ENCODE data around the gene KLHDC9. TPM values are rescaled to one million over a fixed set of nuclear protein-coding genes. Genes with fewer than 3 reads are reported as not detected.

Gene KLHDC9
- total and polyA plus RNA-seq, 8 donors: 3.2 to 19.3 (median 6.8) TPM

DNA sequence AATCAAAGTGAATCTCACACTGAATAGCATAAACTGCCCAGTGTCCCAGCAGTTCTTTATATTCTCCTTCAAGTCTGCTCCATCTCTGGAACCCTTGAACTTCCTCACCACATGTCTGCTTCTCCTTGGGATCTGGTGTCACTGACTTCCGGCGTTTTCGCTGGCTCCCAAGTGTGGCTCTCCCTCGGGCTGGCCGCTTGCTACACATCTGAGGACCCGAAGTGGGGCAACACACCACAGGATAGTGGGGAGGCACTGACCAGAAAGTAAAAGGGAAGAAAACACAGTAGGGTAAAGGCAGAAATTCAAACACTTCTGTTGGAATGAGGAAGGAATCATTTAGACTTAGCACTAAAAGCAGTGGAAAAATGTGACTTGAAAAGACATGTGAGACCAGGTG lies 24.8 kb downstream of the KLHDC9 start:
- TF ChIP-seq, protein P1, sequence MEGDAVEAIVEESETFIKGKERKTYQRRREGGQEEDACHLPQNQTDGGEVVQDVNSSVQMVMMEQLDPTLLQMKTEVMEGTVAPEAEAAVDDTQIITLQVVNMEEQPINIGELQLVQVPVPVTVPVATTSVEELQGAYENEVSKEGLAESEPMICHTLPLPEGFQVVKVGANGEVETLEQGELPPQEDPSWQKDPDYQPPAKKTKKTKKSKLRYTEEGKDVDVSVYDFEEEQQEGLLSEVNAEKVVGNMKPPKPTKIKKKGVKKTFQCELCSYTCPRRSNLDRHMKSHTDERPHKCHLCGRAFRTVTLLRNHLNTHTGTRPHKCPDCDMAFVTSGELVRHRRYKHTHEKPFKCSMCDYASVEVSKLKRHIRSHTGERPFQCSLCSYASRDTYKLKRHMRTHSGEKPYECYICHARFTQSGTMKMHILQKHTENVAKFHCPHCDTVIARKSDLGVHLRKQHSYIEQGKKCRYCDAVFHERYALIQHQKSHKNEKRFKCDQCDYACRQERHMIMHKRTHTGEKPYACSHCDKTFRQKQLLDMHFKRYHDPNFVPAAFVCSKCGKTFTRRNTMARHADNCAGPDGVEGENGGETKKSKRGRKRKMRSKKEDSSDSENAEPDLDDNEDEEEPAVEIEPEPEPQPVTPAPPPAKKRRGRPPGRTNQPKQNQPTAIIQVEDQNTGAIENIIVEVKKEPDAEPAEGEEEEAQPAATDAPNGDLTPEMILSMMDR (IDR thresholded peaks at IDR 0.05): no peak
- no peak for FAIRE-seq
- Histone ChIP-seq H3K27me3 (no peaks in the 10 kb centered on the region), H3K4me3 (no peak overlapping the region), H3K4me1 (peaks cover 16 to 24% (median 21%) of the 10 kb centered on the region in 3 donors), H3K27ac (no peak overlapping the region), H3K36me3 (peaks cover 0 to 45% (median 21%) of the 10 kb centered on the region in 3 donors), H3K9me3 (no peaks in the 10 kb centered on the region)
- DNase-seq: no peak
- WGBS, 2 donors: 80 to 87% methylated on average over 6 of the region's 6 CpGs
- intact Hi-C loops (cut with DNase I): no loop called here
- ATAC-seq: no peak

DNA sequence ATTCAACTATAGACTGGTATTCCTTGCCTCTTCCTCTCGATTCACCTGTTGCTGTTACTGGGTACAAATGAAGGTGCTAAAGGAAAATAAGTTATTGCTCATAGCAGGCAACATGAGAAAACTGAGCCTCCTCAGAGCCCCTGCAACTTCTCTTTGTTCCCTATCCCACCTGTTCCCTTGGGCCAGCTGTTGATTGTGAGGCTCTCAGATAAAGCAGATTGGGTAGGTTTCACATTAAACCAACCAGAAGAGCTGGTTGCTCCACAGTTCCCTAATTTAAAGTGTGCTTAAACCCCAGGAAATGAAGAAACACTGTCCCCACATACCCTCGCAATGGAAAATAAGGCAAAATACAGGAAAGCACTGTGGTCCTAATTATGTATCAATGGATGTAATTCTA lies 29.5 kb downstream of the KLHDC9 start:
- FAIRE-seq (no peak), ATAC-seq (no peak), DNase-seq (no peak)
- peaks cover 0 to 12% (median 6%) of the 10 kb centered on the region in 3 donors for H3K4me1 ChIP-seq
- TF ChIP-seq, protein P1 (IDR thresholded peaks at IDR 0.05): no peak
- H3K4me3 ChIP-seq: no peak overlapping the region
- no peaks in the 10 kb centered on the region for H3K27me3 ChIP-seq
- peaks cover 0 to 28% (median 10%) of the 10 kb centered on the region in 3 donors for H3K36me3 ChIP-seq
- no peak overlapping the region for H3K27ac ChIP-seq
- intact Hi-C loops (cut with DNase I): no loop called here
- no peaks in the 10 kb centered on the region for H3K9me3 ChIP-seq
- WGBS, 2 donors: 84 to 87% methylated on average over 2 of the region's 2 CpGs

DNA sequence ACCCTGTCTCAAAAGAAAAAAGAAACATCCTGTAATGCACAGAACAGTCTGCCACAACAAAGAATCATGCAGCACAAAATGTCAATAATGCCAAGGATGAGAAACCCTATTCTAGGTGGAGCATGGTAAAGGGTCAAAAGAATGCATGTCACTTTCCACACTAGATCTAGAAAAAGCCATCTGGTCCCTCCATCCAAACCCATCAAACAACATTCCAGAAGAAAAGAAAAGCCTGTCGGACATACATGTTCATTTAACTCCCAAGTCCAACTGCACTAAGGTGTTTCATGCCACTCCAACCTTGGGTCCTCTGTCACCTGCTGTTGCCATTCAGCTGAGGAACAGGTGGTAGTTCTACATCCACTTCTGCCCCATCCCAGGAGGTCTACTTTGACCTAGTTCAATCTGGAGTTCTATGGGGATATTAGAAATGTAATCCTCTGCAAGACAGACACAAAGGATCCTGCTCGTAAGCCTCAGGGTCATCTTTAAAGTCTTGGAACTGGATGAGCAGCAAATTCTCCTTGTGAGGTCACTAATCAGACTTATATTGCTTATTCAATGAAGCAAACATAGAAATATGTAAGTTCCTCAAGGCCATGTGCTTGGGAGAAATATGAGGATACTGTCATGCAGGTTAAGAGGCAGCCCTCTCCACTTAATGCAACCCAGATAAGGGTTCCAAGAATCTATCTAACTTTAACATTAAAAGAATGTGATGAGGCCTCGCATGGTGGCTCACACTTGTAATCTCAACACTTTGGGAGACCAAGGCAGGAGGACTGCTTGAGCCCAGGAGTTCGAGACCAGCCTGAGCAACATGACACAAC lies 30.6 kb downstream of the KLHDC9 start:
- intact Hi-C loops (cut with DNase I): no loop called here
- peaks cover 4 to 12% (median 6%) of the 10 kb centered on the region in 3 donors for H3K4me1 ChIP-seq

DNA sequence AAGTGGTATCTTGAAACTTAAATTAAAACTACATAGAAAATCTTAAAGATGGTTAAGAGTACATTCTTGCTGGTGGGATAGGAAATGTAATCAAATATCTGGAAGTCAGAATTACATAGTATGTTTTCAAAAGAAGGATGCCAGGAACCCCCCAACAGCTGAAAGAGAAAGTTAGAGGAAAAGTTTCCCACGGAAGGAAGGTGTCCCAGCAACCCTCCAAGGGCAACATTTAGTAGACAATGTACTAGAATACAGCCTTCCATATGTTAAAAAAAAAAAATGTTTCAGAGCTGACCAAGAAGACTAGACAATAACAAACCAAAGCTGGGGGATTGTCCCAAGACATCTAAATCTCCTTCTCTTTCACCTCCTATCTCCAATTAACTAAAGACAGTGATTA lies 32.1 kb downstream of the KLHDC9 start:
- no peak for DNase-seq
- H3K9me3 ChIP-seq: no peaks in the 10 kb centered on the region
- H3K4me1 ChIP-seq: peaks cover 6 to 12% (median 9%) of the 10 kb centered on the region in 3 donors
- TF ChIP-seq, protein P1 (IDR thresholded peaks at IDR 0.05): no peak
- no peak for ATAC-seq
- 39 to 47% methylated on average over 1 of the region's 1 CpG for WGBS, 2 donors
- H3K36me3 ChIP-seq: peaks cover 0 to 10% (median 0%) of the 10 kb centered on the region in 3 donors
- no peak overlapping the region for H3K27ac ChIP-seq
- intact Hi-C loops (cut with DNase I): loop anchor here in 1 of 3 donors (10.0 kb wide), 1 partner anchor 295 kb away; no protein-coding TSS in a partner anchor
- FAIRE-seq: no peak
- H3K27me3 ChIP-seq: no peaks in the 10 kb centered on the region
- no peak overlapping the region for H3K4me3 ChIP-seq

More for the DNA sequence above, 30.6 kb downstream of the KLHDC9 start:
- H3K4me3 ChIP-seq: no peak overlapping the region
- no peak overlapping the region for H3K27ac ChIP-seq
- H3K9me3 ChIP-seq: no peaks in the 10 kb centered on the region
- WGBS, 2 donors: 89% methylated on average over 4 of the region's 4 CpGs
- ATAC-seq: no peak
- no peaks in the 10 kb centered on the region for H3K27me3 ChIP-seq
- FAIRE-seq: no peak
- no peak for DNase-seq
- TF ChIP-seq, protein P1 (IDR thresholded peaks at IDR 0.05): no peak
- peaks cover 0 to 20% (median 0%) of the 10 kb centered on the region in 3 donors for H3K36me3 ChIP-seq

All from pancreas (tissue), 10 donors.